ENCODE data around the gene LNP1.
"Not testable (repeated sequence)": the region's sequence is repeated elsewhere in the genome, so short reads cannot be mapped to it uniquely, and the experiment has no call there.

The LNP1 gene

DNA sequence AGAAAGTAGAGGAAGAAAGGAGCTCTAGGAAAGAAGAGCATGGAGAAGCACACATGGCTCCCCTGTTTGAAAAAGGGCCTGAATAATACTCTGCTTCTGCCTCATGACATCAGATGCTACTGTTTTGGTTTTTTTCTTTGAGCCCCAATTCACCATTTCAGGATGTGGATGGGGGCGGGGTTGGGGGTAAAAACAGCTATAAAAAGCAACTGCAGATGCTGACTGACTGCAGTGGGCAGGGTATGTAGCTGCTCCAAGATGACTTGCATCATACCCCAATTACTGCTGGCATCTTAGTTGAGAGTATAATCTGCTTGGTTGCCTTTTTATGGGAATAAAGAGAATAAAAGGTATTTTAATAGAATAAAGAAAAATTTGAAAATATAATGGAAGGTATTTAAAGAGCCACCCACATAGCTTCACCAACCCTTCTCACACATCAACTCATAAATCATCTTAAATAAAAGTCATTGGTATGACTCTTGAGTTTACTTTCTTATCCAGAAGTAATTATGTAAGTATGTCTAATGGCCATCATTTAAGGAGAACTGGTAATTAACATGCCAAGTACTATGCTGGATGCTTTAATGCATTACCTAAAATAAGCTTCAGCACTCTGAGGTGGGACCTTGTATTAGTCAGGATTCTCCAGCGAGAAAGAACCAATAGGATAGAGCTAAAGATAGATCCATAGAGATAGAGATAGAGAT lies 54.7 kb downstream of the LNP1 start:
- H3K9me3 Mint-ChIP-seq: no peaks in the 10 kb centered on the region
- no peak for DNase-seq
- H3K4me3 Mint-ChIP-seq: no peak overlapping the region
- H3K27ac Mint-ChIP-seq: no peak overlapping the region
- H3K36me3 Mint-ChIP-seq (ENCODE audit: insufficient read depth): no peaks in the 10 kb centered on the region
- ATAC-seq (replicated peaks): no peak
- H3K27me3 Mint-ChIP-seq: no peaks in the 10 kb centered on the region
- no peaks in the 10 kb centered on the region for H3K4me1 Mint-ChIP-seq (ENCODE audit: low read depth in 2 of 2)

- no peaks in the 10 kb centered on the region for H3K9me3 Mint-ChIP-seq
- H3K36me3 Mint-ChIP-seq (ENCODE audit: insufficient read depth): no peaks in the 10 kb centered on the region
- H3K27ac Mint-ChIP-seq: no peak overlapping the region
- DNase-seq (no peak), ATAC-seq (replicated peaks) (no peak)
- no peaks in the 10 kb centered on the region for H3K27me3 Mint-ChIP-seq
- no peaks in the 10 kb centered on the region for H3K4me1 Mint-ChIP-seq (ENCODE audit: low read depth in 2 of 2)
- no peak overlapping the region for H3K4me3 Mint-ChIP-seq
Observed at GRCh38 chr3:100456745-100457144, 55.4 kb downstream of the LNP1 start.

- no peaks in the 10 kb centered on the region for H3K4me1 Mint-ChIP-seq (ENCODE audit: low read depth in 2 of 2)
- H3K27me3 Mint-ChIP-seq: no peaks in the 10 kb centered on the region
- no peak overlapping the region for H3K4me3 Mint-ChIP-seq
- ATAC-seq (replicated peaks) (no peak), DNase-seq (no peak)
- H3K27ac Mint-ChIP-seq: no peak overlapping the region
- H3K9me3 Mint-ChIP-seq: no peaks in the 10 kb centered on the region
- no peaks in the 10 kb centered on the region for H3K36me3 Mint-ChIP-seq (ENCODE audit: insufficient read depth)
Observed at GRCh38 chr3:100457811-100458210, 56.5 kb downstream of the LNP1 start.

- ATAC-seq (replicated peaks) (no peak), DNase-seq (no peak)
- Mint-ChIP-seq H3K36me3 (ENCODE audit: insufficient read depth) (no peaks in the 10 kb centered on the region), H3K27me3 (no peaks in the 10 kb centered on the region), H3K4me3 (no peak overlapping the region), H3K4me1 (ENCODE audit: low read depth in 2 of 2) (no peaks in the 10 kb centered on the region), H3K27ac (no peak overlapping the region), H3K9me3 (no peaks in the 10 kb centered on the region)
Observed at GRCh38 chr3:100458814-100459213, 57.5 kb downstream of the LNP1 start.

DNA sequence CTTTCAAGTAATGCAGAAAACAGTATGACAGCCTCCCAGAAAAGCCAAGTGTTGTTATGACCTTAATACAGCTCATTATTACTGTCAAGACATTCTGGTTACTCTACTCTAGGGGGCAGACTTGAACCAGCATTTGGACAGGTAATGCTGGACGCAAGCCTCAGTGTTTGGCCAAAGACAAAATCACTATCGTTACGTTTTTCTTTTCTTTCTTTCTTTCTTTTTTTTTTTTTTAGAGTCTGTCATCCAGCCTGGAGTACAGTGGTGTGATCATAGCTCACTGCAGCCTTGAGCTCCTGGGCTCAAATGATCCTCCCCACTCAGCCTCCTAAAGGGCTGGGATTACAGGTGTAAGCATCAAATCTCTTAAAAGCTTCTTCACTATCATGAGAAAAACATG lies 61.7 kb downstream of the LNP1 start:
- DNase-seq: no peak
- H3K27ac Mint-ChIP-seq: no peak overlapping the region
- peaks cover 8 to 12% of the 10 kb centered on the region in 2 donors for H3K4me1 Mint-ChIP-seq (ENCODE audit: low read depth in 2 of 2)
- H3K27me3 Mint-ChIP-seq: no peaks in the 10 kb centered on the region
- H3K4me3 Mint-ChIP-seq: no peak overlapping the region
- no peaks in the 10 kb centered on the region for H3K36me3 Mint-ChIP-seq (ENCODE audit: insufficient read depth)
- H3K9me3 Mint-ChIP-seq: no peaks in the 10 kb centered on the region
- peak; percentile 54 for ATAC-seq (replicated peaks)

DNA sequence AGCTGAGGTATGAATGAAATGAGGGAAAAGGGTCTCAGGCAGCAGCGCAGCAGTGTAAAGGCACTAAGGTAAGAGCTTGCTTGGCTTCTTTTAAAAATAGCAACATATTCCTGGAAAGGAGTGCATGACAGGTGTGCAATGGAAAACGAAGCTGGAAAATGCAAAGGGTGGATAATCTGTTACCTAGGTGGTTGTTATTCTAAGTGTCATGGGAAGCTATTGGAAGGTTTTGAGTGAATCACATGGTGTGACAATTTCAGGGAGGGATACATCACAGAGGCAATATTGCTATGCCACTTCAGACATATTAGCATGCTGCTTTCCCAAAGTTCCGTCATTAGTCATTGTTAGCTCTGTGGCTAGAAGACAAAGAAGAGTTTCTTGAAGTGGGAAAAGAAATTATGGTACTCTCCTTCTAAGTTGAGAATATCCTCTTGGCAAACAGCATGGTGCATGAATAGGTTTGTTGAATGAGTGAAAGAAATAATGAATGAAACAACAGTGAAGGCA lies 62.4 kb downstream of the LNP1 start:
- DNase-seq: no peak
- Mint-ChIP-seq H3K4me3 (no peak overlapping the region), H3K4me1 (ENCODE audit: low read depth in 2 of 2) (peaks cover 8 to 12% of the 10 kb centered on the region in 2 donors), H3K36me3 (ENCODE audit: insufficient read depth) (no peaks in the 10 kb centered on the region), H3K27me3 (no peaks in the 10 kb centered on the region), H3K27ac (no peak overlapping the region), H3K9me3 (no peaks in the 10 kb centered on the region)
- ATAC-seq (replicated peaks): no peak

GRCh38 chr3:100465892-100466777 lies 64.8 kb downstream of the LNP1 start:
- H3K36me3 Mint-ChIP-seq (ENCODE audit: insufficient read depth): no peaks in the 10 kb centered on the region
- no peak for DNase-seq
- H3K4me1 Mint-ChIP-seq (ENCODE audit: low read depth in 2 of 2): peaks cover 8 to 12% of the 10 kb centered on the region in 2 donors
- H3K27ac Mint-ChIP-seq: peak overlapping the region in 1 of 2 donors; percentile 3
- H3K27me3 Mint-ChIP-seq: no peaks in the 10 kb centered on the region
- no peak for ATAC-seq (replicated peaks)
- peak overlapping the region; percentile 9 to 30 for H3K4me3 Mint-ChIP-seq
- H3K9me3 Mint-ChIP-seq: peaks cover 0 to 5% of the 10 kb centered on the region in 2 donors

DNA sequence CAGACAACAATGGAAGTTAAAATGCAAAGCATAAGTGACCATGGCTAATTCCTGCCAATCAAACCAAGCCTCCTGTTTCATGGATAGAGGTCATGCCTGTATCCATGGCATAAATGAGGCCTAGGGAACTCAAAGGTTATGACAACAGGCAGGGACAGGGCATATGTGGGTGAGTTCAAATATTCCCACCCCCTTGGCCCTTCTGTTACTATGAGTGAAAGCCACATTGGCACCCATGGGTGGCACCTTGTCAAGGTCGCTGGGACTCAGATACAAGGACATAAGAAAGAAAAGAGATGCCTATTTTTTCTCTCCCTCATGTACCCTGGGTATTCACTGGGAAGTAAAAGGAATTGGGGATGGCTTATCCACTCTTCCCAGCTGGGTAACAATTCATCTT lies 65.8 kb downstream of the LNP1 start:
- DNase-seq: no peak
- Mint-ChIP-seq H3K36me3 (ENCODE audit: insufficient read depth) (no peaks in the 10 kb centered on the region), H3K9me3 (peaks cover 0 to 5% of the 10 kb centered on the region in 2 donors), H3K4me3 (no peak overlapping the region), H3K27me3 (no peaks in the 10 kb centered on the region), H3K27ac (peak overlapping the region in 1 of 2 donors; percentile 3), H3K4me1 (ENCODE audit: low read depth in 2 of 2) (peaks cover 8 to 12% of the 10 kb centered on the region in 2 donors)
- ATAC-seq (replicated peaks): no peak

DNA sequence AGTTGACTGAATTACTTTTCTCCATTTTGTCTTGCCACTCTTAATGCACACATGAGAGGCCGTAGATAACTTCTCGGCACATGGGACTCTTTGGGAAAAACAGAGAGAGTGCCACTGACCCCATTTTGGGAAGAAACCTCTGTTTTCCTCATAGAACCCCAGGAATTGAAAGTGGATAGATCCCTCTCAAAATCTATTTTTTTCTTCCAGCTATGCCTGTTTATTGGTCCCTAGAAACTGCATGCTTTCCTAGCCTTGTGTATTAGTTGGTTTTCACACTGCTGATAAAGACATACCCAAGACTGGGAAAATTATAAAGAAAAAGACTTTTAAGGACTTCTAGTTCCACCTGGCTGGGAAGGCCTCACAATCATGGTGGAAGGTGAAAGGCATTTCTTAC lies 67.3 kb downstream of the LNP1 start:
- H3K4me1 Mint-ChIP-seq (ENCODE audit: low read depth in 2 of 2): peaks cover 8 to 12% of the 10 kb centered on the region in 2 donors
- no peaks in the 10 kb centered on the region for H3K27me3 Mint-ChIP-seq
- DNase-seq: no peak
- H3K4me3 Mint-ChIP-seq: no peak overlapping the region
- no peak for ATAC-seq (replicated peaks)
- no peaks in the 10 kb centered on the region for H3K36me3 Mint-ChIP-seq (ENCODE audit: insufficient read depth)
- H3K9me3 Mint-ChIP-seq: peaks cover 0 to 5% of the 10 kb centered on the region in 2 donors
- H3K27ac Mint-ChIP-seq: no peak overlapping the region

DNA sequence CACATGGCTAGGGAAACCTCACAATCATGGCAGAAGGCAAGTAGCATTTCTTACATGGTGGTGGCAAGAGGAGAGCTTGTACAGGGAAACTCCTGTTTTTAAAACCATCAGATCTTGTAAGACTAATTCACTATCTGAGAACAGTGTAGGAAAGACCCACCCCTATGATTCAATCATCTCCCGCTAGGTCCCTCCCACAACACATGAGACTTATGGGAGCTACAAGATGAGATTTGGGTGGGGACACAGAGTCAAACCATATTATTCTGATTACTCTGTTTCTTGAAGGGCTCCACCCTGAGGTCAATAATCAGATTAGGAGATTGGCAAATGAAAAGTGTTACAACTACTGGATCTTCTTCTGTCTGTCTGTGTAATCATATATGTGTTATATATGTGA lies 69.6 kb downstream of the LNP1 start:
- no peaks in the 10 kb centered on the region for H3K27me3 Mint-ChIP-seq
- peaks cover 7 to 9% of the 10 kb centered on the region in 2 donors for H3K4me1 Mint-ChIP-seq (ENCODE audit: low read depth in 2 of 2)
- no peaks in the 10 kb centered on the region for H3K36me3 Mint-ChIP-seq (ENCODE audit: insufficient read depth)
- no peak for ATAC-seq (replicated peaks)
- H3K9me3 Mint-ChIP-seq: peaks cover 0 to 5% of the 10 kb centered on the region in 2 donors
- DNase-seq: no peak
- H3K27ac Mint-ChIP-seq: no peak overlapping the region
- H3K4me3 Mint-ChIP-seq: no peak overlapping the region

DNA sequence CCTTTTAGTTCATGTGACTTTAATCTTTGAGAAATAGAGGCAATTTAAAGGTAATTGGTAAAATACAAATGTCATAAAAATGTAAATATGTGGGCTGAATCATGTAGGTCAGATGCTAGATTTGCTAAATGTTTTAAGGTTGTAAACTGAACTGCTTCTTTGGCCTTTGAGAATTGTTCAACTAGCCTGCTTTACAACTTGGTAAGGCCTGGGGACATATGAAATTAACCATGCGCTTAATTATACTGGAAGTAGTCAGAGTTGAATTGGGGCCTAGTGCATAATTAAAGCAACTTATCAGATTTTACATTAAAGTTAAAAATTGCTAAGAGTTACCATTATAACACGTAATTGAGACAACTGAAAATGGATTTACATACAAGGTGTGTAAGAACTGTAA lies 70.1 kb downstream of the LNP1 start:
- H3K36me3 Mint-ChIP-seq (ENCODE audit: insufficient read depth): no peaks in the 10 kb centered on the region
- no peaks in the 10 kb centered on the region for H3K27me3 Mint-ChIP-seq
- H3K4me3 Mint-ChIP-seq: no peak overlapping the region
- DNase-seq (no peak), ATAC-seq (replicated peaks) (no peak)
- no peak overlapping the region for H3K27ac Mint-ChIP-seq
- H3K9me3 Mint-ChIP-seq: peaks cover 0 to 5% of the 10 kb centered on the region in 2 donors
- H3K4me1 Mint-ChIP-seq (ENCODE audit: low read depth in 2 of 2): peaks cover 3 to 4% of the 10 kb centered on the region in 2 donors

- H3K4me1 Mint-ChIP-seq (ENCODE audit: low read depth in 2 of 2); ATAC-seq (replicated peaks); H3K4me3 Mint-ChIP-seq; H3K36me3 Mint-ChIP-seq (ENCODE audit: insufficient read depth); H3K27ac Mint-ChIP-seq; H3K9me3 Mint-ChIP-seq; DNase-seq: not testable (repeated sequence)
- peaks cover 10 to 15% of the 10 kb centered on the region in 2 donors for H3K27me3 Mint-ChIP-seq
Observed at GRCh38 chr3:100477851-100478360, 76.6 kb downstream of the LNP1 start.

DNA sequence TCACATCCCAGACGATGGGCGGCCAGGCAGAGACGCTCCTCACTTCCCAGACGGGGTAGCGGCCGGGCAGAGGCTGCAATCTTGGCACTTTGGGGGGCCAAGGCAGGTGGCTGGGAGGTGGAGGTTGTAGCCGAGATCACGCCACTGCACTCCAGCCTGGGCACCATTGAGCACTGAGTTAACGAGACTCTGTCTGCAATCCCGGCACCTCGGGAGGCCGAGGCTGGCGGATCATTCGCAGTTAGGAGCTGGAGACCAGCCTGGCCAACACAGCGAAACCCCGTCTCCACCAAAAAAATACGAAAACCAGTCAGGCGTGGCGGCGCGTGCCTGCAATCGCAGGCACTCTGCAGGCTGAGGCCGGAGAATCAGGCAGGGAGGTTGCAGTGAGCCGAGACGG lies 77.2 kb downstream of the LNP1 start:
- ATAC-seq (replicated peaks); DNase-seq; H3K4me3 Mint-ChIP-seq; H3K4me1 Mint-ChIP-seq (ENCODE audit: low read depth in 2 of 2); H3K27ac Mint-ChIP-seq; H3K36me3 Mint-ChIP-seq (ENCODE audit: insufficient read depth); H3K9me3 Mint-ChIP-seq: not testable (repeated sequence)
- H3K27me3 Mint-ChIP-seq: peaks cover 14 to 16% of the 10 kb centered on the region in 2 donors

All from effector memory CD8-positive, alpha-beta T cell (primary cell).